Stimulated activated CD4-positive, alpha-beta T cell treated with anti-CD3 and anti-CD28 coated beads, Interleukin-12 subunit alpha, Interleukin-12 subunit beta, amount 100 ng/mL, for 48 hours (primary cell): ENCODE data around the gene PLEKHG4.

Source experiments
- DNase-seq, 3 donors: peaks; one replicate each; pipeline ENCODE4 v3.0.0-alpha.2; 2020; ENCODE audit warnings: low read depth in 2 of 3, low spot score in 1 of 3

The PLEKHG4 gene

GRCh38 chr16:67279296-67280089 lies at the start of gene PLEKHG4:
Gene PLEKHG4 (plus strand): TSS chr16:67279532. CDS start chr16:67280045, 513 bp downstream.
- peak; percentile 69 to 82 (median 70) for DNase-seq

- no peak for DNase-seq
These were observed 49.2 kb upstream of the PLEKHG4 start for GRCh38 chr16:67229906-67230808.

DNA sequence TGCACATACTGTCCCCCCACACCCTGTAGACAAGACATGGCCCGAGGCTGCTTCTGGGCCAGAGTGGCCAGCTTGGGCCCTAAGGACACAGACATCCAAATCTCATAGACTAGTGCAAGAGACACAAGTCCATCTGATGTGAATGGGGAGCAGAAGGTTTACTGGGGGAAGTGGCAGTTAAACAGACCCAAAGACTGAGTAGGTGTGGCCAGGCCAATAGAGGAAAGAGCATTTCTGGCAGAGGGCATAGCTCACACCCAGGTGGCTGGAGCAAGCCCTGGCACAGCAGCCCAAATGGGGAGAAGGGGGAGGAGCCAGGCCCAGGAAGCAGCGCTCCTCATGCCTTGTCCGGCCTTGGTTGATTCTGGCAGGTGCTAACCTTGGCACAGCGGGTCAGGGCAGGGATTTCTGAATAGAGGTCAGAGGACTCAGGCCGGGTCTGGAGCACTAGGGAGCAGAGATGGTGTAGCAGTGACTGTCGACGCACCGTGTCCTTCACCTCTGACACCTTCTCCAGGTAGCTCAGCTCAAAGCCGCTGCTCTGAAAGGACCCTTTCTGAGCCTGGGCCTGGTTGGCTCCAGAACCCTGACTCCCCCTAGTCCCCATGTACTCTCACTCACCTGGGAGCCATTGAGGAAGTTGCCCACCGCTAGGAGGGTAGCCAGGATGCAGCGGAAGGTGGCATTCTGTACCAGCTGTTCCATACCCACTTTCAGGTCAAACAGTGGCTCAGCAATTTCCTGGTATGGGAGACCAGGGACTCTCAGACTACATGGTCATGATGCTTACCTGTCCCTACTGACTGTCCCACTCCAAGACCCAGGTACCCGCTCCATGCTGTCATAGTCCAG lies 48.3 kb upstream of the PLEKHG4 start:
- DNase-seq = no peak

DNA sequence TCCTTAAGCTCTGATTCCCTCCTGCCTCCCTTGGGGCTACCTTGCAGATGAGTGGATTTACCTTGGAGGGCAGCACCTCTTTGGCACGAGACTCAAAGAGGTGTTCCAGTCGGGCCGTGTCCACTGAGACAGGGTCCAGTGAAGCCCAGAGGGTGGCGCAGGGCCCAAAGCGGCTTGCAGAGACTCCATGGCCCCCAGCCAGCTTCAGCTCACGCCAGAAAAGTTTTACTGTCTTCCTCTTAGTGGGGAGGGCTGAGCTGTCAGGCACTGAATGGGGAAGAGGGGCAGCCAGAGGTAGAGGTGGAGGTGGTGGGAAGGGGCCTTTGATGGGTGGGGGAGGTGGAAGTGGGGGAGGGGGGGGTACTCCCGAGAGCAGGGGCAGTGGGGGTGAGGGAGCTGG lies 45.7 kb upstream of the PLEKHG4 start:
- no peak for DNase-seq

DNA sequence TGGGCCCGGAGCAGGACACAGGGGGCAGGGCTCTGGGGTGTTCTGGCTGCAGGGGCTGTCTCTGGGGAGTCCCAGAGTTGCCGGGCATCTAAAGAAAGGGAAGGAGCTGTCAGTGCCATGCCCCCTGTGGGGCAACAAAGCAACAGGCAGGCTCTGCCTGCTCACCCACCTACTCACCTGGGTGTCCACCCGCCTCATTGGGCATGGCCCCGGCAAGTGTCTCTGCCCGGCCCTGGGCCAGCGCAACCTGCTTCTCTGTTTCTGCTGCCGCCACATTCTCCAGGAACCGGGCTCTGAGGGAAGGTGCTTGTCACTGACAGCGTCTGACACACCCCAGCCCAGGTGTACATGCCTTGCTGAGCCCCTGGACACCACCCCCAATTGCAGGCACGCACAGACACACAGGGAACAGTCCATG lies 45.1 kb upstream of the PLEKHG4 start:
- DNase-seq = no peak

GRCh38 chr16:67235816-67236562 lies 43.3 kb upstream of the PLEKHG4 start:
- no peak for DNase-seq

DNA sequence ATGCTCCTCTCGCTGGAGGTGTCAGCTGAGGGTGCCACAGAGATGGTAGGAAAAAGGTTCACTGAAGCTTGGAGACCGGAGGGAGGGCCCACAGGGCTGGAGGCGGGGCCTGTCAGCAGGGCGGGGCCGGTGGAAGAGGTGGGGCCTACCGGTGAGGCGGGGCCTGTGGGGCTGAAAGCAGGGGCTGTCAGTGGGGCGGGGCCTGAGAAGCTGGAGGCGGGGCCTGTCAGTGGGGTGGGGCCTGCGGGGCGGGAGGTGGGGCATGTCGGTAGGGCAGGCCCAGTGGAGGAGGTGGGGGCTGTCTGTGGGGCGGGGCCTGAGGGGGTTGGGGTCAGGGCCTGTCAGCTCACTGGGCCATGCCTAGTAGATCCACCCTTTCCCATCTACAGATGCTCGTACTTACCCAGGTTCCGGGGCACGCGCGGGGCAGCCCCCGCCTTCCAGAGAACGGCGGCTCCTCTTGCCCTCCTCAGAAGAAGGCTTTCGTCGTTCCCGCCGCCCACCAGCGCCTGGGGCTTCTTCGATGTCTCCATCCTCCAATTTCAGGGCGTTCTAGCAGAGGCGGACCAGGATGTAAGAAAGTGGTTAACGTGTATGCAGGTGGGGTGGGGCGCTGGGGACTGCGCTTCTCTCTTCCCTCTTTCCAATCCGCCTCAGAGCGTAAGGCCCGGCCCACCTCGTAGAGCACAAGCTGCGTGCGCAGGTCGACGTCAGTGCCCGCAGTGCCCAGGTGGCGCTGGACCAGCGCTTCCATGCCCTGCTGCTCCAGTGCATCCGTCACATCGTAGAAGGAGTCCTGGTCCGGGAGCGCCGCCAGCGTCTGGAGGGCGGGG lies 42.6 kb upstream of the PLEKHG4 start:
- DNase-seq = peak; percentile 78 to 89 (median 79)

DNA sequence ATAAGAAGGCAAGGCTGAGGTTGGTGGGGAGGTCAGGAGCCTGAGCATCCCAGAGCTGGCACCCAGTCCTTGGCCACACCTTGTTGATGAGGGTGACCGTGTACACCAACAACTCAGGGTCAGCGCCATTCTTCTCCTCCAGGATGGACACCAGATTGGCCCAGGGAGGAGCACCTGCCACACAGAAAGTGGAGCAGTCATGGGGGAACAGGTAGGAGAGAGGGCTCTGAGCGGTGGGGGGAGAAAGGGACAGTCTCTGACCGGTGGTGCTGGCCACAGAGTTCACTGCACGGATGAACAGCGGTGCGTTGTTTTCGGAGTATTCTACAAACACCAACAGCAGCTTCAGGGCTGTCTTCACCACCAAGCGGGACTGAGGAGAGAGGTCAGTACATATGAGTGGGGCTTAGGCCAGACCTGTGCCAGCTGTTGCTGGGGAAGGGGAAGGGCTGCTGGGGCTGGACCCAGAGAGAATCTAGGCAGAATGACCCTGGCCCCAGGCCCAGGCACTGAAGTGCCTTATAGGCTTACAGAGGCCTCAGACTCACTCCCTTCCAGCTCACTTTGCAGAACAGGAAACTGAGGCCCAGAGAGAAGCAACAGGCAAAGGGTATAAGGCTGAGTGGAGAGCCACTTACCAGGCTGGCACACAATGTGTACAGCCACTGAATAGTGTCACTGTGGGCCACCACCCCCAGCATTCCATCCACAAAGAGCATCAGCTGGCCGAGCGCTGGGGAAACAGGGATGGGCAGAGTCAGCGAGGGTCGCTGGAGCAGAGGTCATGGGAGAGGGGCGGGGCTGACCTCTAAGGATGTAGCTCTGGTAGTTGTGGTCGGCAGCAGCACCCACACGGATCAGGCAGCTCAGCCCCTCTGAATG lies 41.7 kb upstream of the PLEKHG4 start:
- no peak for DNase-seq

DNA sequence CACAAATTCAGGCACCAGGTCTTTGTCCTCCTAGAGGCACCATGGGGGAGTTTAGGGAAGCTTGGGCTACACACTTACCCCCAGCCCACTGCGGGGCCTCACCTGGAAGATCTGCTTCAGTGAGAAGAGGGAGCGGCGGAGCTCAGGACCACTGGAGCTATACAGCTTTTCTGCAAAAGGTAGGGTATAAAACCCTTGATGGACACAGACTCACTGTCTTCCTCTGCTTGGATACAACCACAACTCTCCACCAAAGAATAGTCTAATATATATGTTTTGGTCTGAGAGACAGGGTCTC lies 41.1 kb upstream of the PLEKHG4 start:
- no peak for DNase-seq

GRCh38 chr16:67238806-67239470 lies 40.4 kb upstream of the PLEKHG4 start:
- no peak for DNase-seq

DNA sequence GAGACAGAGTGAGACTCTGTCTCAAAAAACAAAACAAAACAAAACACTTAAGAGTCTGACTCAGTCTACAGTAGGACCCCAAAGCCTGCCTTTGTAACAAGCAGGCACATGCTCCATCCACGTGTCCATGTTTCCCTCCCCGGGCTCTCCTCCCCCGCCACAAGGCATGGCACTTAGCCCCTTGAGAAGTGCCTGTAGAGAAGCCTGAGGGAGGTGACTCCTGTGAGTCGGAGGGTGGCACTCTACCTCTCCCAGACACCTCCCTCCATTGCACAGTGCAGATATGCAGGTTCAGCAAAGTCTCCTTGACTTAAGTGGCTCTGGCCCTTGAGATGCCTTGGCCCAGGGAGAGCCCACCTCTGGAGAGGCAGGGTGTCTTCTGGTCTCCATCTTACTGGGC lies 38.8 kb upstream of the PLEKHG4 start:
- DNase-seq = no peak

GRCh38 chr16:67241008-67241900 lies 38.1 kb upstream of the PLEKHG4 start:
- no peak for DNase-seq

DNA sequence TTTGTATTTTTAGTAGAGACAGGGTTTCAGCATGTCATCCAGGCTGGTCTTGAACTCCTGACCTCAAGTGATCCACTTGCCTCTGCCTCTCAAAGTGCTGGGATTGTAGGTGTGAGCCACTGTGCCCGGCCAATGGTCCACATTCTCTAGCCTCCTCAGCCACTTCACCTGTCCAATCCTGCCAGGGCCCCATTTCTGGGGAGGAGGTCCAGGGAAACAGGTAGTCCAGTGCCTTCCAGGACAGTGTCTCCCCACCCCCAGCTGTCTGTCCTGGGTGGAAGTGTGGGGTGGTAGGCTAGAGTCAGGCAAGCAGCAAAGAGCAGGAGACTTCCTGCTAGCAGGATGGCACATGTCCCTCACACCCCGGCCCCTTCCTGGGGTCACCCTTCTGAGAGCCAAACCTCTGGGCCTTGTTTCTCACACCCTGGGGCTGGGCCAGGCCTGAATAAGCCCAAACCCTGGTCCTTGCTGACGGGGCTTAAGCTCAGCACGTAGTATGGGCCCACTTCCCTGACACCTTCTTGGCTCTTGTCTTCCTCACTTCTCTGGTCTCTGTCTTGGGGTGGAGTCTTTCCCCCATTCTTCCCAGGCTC lies 37.1 kb upstream of the PLEKHG4 start:
- no peak for DNase-seq

- no peak for DNase-seq
These were observed 35.9 kb upstream of the PLEKHG4 start for GRCh38 chr16:67243481-67243880.

GRCh38 chr16:67244387-67245185 lies 34.7 kb upstream of the PLEKHG4 start:
- DNase-seq = peak; percentile 68 to 76 (median 71)

GRCh38 chr16:67245186-67245585 lies 34.1 kb upstream of the PLEKHG4 start:
- DNase-seq = no peak
